Omental fat pad (tissue), 4 donors: Measurements from ENCODE around the gene DCAF16. TPM values are rescaled to one million over a fixed set of nuclear protein-coding genes. Genes with fewer than 3 reads are reported as not detected.

Source experiments
- ATAC-seq: fragments of 150-250 bp; one replicate; pipeline ENCODE4 v1.9.1; 2016; ENCODE audit warnings: mild to moderate bottlenecking, moderate library complexity; ENCODE audit not compliant: low FRiP score
- DNase-seq: peaks from one replicate; pipeline ENCODE4 v3.0.0-alpha.2; 2019; ENCODE audit warnings: low spot score
- CTCF ChIP-seq, 3 donors: fragments of 450-650 bp; IDR thresholded peaks; one replicate each; pipeline ENCODE4 v1.5.1; 2016 to 2017; ENCODE audit warnings: antibody characterized with exemption in 3 of 3, mild to moderate bottlenecking in 3 of 3, moderate library complexity in 2 of 3
- total RNA-seq, 4 donors: library from RNA; depleted of rRNA; stranded (reverse); fragments of >200 nt; gene quantifications; one replicate each; pipeline ENCODE4 v1.1.0, GENCODE V29; 2016

Gene DCAF16
- total RNA-seq, 4 donors from 2014 or later: 19.0 to 26.5 (median 24.7) TPM

- TF ChIP-seq CTCF (IDR thresholded peaks at IDR 0.05): no peak
- DNase-seq: no peak
- ATAC-seq: no peak
These were observed 39.7 kb downstream of the DCAF16 start for GRCh38 chr4:17770845-17771244.

GRCh38 chr4:17769406-17770174 lies 41.0 kb downstream of the DCAF16 start:
- no peak for TF ChIP-seq CTCF (IDR thresholded peaks at IDR 0.05)
- DNase-seq (no peak), ATAC-seq (no peak)

GRCh38 chr4:17766826-17767458 lies 43.6 kb downstream of the DCAF16 start:
- no peak for TF ChIP-seq CTCF (IDR thresholded peaks at IDR 0.05)
- DNase-seq: no peak
- no peak for ATAC-seq

- no peak for TF ChIP-seq CTCF (IDR thresholded peaks at IDR 0.05)
- no peak for DNase-seq
- ATAC-seq: no peak
These were observed 44.9 kb downstream of the DCAF16 start for GRCh38 chr4:17765514-17766286.

GRCh38 chr4:17763931-17764330 lies 46.6 kb downstream of the DCAF16 start:
- TF ChIP-seq CTCF (IDR thresholded peaks at IDR 0.05): no peak
- no peak for DNase-seq
- no peak for ATAC-seq

GRCh38 chr4:17763416-17763815 lies 47.1 kb downstream of the DCAF16 start:
- DNase-seq: no peak
- no peak for ATAC-seq
- no peak for TF ChIP-seq CTCF (IDR thresholded peaks at IDR 0.05)
